GM19193 (cell line): Measurements from ENCODE around the gene RBM43.
A peak's percentile ranks its signal among the peaks of the same experiment; 100 is the strongest.

ENCODE experiments used
- POLR2A ChIP-seq: IDR thresholded peaks from 4 replicates; pipeline ENCODE4 v1.6.1; 2011; ENCODE audit not compliant: insufficient read depth, insufficient read length; ENCODE audit errors: extremely low read depth

The RBM43 gene

DNA sequence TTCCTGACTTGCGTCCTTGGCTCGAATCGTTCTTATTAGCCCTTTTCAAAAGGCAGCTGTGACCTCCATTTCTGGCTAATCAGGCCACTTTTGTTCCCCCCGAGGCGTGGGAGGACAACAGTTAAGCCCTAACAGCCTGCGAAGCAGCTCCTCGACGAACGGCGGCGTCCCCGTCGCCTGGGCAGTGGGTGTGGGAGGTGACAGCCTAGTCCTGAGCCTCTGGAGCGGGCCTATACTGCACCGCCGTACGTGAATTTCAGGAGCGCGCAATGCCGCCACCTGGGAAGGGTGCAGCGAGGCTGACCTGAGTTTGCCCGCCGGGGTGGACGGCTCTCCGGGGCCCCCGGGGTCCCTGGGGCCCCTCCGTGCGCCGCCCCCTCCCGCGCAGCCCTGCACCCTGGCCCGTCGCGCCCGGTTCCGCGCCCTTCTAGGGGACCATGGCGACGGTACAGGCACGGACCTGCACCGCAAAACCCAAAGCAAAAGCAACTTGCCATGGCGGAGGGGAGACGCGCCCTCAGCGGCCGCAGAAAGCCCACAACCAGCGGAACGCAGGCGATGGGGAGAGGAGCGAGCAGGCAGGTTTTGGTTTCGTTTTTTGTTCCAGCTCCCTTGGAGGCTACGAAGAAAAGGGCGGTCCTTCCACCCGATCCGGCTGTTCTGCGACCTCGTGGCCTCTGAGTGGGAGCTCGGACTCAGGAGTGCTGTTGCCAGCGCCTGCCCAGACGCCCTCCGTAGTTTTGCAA is at the start of gene RBM43:
TSS of gene RBM43 (minus strand) at position 633 of the 746 bp plus-strand sequence. CDS start at position 497, 136 bp downstream.
- peak; percentile 66 for TF ChIP-seq POLR2A

GRCh38 chr2:151306621-151307020 is 45.0 kb upstream of the RBM43 start:
- no peak for TF ChIP-seq POLR2A

DNA sequence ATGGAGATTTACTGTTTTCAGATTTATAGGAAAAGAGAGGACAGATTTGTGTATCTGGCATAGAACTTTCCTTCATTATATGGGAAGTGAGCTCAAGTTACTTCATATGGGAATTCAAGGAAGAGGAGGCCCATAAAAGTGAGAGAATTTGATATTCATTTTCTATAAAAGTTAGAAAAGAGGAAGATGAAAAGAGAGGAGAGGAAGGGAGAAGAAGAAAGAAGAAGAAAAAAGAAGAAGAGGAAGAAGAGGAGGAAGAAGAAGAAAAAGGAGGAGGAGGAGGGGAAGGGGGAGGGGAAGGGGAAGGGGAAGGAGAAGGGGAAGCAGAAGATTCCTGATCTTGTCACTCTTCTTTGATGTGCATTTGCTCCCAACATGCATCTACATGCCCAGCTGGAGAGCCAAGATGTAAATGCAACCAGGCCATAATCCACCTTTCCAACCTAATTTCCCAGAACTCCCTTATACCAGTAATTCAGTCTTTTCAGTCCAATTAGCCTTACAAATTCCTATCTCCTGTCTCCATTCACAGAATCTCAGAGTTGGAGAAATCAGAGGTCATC is 43.5 kb upstream of the RBM43 start:
- TF ChIP-seq POLR2A = no peak

DNA sequence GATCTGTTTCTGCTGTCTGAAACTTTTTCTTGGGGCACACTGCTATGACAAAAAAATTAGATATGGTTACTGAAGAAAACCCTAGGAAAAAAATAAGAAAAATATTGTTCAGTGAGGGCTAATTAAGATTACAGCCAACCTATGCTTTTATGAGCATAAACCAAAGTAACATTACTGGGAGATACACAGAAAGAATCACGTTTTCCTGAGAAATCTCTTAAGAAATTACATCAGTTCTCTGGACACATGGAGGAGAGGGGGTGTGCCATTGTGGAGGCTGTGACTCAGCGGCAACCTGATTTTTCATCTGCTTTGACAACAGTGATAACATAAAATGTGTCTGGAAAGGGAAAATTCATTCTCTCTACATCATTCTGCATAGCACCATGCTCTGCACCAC is 41.2 kb upstream of the RBM43 start:
- TF ChIP-seq POLR2A = no peak

GRCh38 chr2:151302404-151302803 is 40.7 kb upstream of the RBM43 start:
- no peak for TF ChIP-seq POLR2A

DNA sequence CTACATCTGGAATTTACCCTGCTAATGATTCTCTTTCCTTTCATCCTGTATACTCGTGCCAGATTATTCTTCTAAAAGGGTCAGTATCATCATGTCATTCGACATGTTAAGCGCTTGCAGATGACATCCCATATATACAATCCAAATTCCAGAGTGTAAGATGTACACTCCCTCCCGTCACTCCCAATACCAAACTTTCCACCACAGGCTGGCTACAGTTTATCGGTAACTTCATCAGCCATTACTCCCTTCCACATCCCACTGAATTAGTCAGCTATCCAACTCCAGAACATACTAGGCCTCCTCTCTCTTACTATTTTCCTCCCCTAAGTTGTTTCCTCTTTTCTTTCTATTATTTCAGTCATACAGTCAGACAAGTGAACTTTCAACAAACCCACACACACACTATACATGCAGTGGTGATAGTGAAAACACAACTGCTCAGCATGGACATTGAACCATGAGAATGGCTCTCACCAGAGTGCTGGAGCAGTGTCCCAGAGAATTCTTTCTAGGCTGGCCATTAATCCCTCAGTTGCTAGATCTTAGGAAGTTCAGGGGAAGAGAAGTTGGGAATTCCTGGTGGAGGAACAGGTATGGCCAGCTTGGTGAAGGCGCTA is 38.4 kb upstream of the RBM43 start:
- no peak for TF ChIP-seq POLR2A

GRCh38 chr2:151297882-151298281 is 36.2 kb upstream of the RBM43 start:
- no peak for TF ChIP-seq POLR2A

DNA sequence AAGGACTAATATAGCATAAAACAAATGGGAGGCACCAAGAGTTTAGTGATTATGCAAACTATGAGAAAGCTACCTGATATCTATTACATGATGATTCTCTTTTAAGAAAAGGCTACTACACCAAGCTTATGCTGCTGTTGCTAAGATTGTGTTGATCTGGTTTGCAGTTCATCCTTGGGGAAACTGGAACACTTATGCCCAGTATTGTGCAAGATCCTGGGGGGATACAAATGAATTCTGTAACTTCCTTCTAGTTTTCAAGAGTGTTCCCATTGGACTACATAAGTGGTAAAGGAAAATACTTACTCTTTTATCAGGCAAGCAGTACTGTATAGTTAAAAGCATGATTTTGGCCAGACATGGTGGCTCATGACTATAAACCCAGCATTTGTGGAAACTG is 30.9 kb upstream of the RBM43 start:
- no peak for TF ChIP-seq POLR2A

DNA sequence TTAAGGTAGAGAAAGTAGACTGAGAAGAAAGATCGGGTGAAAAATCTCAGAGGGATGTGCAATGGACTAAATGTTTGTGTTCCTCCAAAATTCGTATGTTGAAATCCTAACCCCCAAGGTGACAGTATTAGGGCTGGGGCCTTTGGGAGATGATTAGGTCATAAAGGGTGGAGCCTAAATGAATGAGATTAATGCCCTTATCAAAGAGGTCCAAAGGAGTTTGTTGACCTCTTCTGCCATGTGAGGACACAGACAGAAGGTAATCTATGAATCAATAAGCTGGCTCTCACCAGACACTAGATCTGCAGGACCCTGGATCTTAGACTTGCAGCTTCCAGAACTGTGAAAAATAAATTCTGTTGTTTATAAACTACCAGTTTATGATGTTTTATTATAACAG is 30.5 kb upstream of the RBM43 start:
- TF ChIP-seq POLR2A = no peak

- no peak for TF ChIP-seq POLR2A
Measured at GRCh38 chr2:151291224-151291623, 29.6 kb upstream of the RBM43 start.

DNA sequence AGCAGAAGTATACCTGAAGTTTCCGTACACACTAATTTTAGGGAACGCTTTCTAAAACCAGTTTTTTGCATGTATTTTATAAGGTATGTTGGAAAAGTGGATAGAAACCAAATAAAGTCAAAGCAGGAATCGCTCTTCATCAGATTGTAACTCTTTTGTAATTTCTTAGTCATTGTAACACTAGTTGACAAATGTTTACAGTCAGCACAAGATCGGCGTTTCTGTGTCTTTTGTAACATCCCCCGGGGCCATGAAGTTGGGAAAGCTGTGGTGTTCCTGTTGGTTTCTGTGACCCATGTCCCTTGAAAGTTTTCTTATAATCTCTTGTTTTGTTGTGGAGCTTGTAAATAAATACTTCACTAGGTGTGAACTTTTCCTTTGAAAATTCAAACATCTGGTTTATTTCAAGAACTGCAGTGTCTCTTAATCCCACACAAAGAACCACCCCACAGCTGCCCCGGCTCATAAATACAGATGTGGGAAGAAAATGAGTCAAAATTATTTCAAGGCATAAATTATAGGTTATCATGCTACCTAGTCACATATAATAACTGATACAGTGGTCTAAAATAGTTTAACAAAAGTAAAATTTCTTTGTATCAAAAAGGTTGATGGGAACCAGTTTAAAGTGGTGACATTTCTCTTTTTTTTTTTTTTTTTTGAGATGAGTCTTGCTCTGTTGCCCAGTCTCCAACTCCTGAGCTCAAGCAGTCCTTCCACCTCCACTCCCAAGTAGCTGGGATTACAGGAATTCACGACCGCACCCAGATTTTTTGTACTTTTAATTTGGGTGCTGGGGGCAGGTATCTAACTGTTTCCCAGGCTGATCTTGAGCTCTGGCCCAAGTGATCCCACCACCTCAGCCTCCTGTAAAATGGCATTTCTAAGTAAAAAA is 28.6 kb upstream of the RBM43 start:
- TF ChIP-seq POLR2A = no peak

DNA sequence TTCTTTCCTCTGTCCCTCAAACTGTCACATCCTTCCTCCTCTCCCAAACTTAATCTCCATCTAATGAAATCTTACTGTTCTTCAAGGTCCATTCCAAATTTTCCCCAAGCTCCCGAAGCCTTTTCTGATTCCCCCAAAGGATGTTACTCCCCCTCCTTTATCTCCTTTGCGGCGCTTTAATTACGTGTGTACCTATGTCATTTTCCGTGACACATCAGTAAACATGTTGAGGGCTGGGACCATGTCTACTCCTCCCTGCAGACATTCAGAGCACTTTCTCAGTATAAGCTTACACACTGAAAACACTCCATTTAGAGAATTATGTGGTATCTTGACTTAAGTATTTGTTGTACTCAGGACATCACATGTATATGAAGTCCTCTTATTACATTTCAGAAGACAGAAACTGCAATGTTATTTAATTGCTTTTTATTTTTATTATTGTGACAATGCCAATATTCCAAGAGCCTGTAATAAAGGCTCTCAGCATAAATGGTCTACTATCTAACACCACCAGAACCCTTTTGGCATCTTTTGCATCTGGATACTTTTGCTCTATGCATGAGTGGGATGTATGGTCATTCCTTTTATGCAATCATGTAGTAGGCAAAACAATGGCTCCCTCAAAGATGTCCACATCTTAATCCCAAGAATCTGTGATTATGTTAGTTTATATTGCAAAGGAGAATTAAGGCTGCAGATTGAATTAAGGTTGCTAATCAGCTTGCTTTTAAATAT is 26.0 kb upstream of the RBM43 start:
- no peak for TF ChIP-seq POLR2A

DNA sequence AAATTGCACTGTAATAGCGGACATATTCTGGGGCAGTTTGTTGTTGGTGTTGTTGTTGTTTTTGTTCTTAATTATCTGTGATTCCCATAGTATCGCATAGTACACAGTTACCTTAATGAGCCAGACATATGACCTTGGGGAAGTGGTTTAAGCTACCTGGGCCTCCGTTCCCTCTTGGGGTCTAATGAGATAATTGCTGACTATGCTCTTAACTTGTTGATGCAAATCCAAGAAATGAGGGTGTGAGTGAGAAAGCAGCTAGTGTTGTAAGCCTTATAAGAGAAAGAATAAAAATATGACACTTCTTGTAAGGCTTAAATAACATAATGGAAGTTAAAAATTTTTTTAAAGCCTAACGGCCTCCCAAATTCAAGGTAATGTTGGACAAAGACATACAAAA is 20.7 kb upstream of the RBM43 start:
- TF ChIP-seq POLR2A = no peak

GRCh38 chr2:151280271-151280670 is 18.6 kb upstream of the RBM43 start:
- TF ChIP-seq POLR2A = no peak
